Gastrocnemius medialis (tissue), 4 donors: ENCODE data around the gene BCL2. TPM values are rescaled to one million over a fixed set of nuclear protein-coding genes. Genes with fewer than 3 reads are reported as not detected.

Experiments used
- ATAC-seq, 2 donors: fragments of 150-250 bp; one replicate each; pipeline ENCODE4 v1.9.1; 2016
- DNase-seq, 2 donors: peaks; one replicate each; pipeline ENCODE4 v3.0.0-alpha.2; 2019
- H3K27ac ChIP-seq, 4 donors: fragments of 200-600 bp; sonication (generic); 1 replicate in 1 of 4; 2 replicates in 3 of 4; pipeline ENCODE4 v1.5.1; 2016 to 2018; ENCODE audit warnings: mild to moderate bottlenecking in 2 of 4, moderate library complexity in 1 of 4
- H3K27me3 ChIP-seq, 3 donors: fragments of 200-600 bp; sonication (generic) in 2 of 3; 1 replicate in 1 of 3; 2 replicates in 2 of 3; pipeline versions ENCODE4 v1.5.1 to v1.6.0; 2016 to 2019; ENCODE audit warnings: mild to moderate bottlenecking in 1 of 3, moderate library complexity in 1 of 3
- H3K36me3 ChIP-seq, 2 donors: fragments of 200-600 bp; sonication (generic) in 1 of 2; one replicate each; pipeline ENCODE4 v1.5.1; 2017 to 2018
- H3K4me1 ChIP-seq, 2 donors: fragments of 200-600 bp; sonication (generic) in 1 of 2; one replicate each; pipeline ENCODE4 v1.5.1; 2016 to 2017; ENCODE audit warnings: mild to moderate bottlenecking in 2 of 2
- H3K4me3 ChIP-seq, 4 donors: fragments of 200-600 bp; sonication (generic) in 3 of 4; 1 replicate in 1 of 4; 2 replicates in 3 of 4; pipeline ENCODE4 v1.5.1; 2016 to 2019; ENCODE audit warnings: mild to moderate bottlenecking in 2 of 4
- H3K9me3 ChIP-seq, 3 donors: fragments of 200-600 bp; sonication (generic) in 2 of 3; 1 replicate in 1 of 3; 2 replicates in 2 of 3; pipeline ENCODE4 v1.5.1; 2016 to 2019
- POLR2A ChIP-seq, 2 donors: fragments of 450-650 bp; IDR thresholded peaks; one replicate each; pipeline ENCODE4 v1.6.1; 2017; ENCODE audit warnings: antibody characterized with exemption in 2 of 2, mild to moderate bottlenecking in 2 of 2, moderate library complexity in 2 of 2
- in situ Hi-C, 4 donors: fragments of 200-750 bp; cut with MboI; loops; one replicate each; pipeline versions ENCODE4 v1.15.0 to v1.8.0; 2017; ENCODE audit warnings: low sequenced_read_pairs in 4 of 4
- intact Hi-C: fragments of 100-400 bp; cut with DNase I; formaldehyde crosslinking; loops from one replicate; pipeline ENCODE4 v1.15.1; 2023; ENCODE audit warnings: low total_unique reads
- total RNA-seq, 4 donors: library from RNA; depleted of rRNA; stranded (reverse); fragments of >200 nt; gene quantifications; one replicate each; pipeline versions ENCODE4 v1.1.0 to v1.2.3, GENCODE V29; 2016
- TF ChIP-seq, protein P1 (sequence below), 5 experiments: fragments of 450-650 bp in 3 of 5; fragments of 200-600 bp in 2 of 5; sonication (generic) in 2 of 5; IDR thresholded peaks in 4 of 5; conservative IDR thresholded peaks in 1 of 5; 1 replicate in 4 of 5; 2 replicates in 1 of 5; pipeline ENCODE4 v1.5.1; 2016 to 2019; ENCODE audit warnings: antibody characterized with exemption in 5 of 5, mild to moderate bottlenecking in 3 of 5, moderate library complexity in 3 of 5

Gene BCL2
- total RNA-seq, 4 donors from 2014 or later, result 6.2 to 20.4 (median 13.7) TPM

DNA sequence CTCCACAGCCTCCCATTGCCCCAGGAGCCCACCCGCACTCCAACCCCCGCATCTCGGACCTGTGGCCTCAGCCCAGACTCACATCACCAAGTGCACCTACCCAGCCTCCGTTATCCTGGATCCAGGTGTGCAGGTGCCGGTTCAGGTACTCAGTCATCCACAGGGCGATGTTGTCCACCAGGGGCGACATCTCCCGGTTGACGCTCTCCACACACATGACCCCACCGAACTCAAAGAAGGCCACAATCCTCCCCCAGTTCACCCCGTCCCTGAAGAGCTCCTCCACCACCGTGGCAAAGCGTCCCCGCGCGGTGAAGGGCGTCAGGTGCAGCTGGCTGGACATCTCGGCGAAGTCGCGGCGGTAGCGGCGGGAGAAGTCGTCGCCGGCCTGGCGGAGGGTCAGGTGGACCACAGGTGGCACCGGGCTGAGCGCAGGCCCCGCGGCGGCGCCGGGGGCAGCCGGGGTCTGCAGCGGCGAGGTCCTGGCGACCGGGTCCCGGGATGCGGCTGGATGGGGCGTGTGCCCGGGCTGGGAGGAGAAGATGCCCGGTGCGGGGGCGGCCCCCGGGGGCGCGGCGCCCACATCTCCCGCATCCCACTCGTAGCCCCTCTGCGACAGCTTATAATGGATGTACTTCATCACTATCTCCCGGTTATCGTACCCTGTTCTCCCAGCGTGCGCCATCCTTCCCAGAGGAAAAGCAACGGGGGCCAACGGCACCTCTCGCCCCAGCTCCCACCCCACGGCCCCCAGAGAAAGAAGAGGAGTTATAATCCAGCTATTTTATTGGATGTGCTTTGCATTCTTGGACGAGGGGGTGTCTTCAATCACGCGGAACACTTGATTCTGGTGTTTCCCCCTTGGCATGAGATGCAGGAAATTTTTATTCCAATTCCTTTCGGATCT lies 1.3 kb downstream of the BCL2 start:
- Histone ChIP-seq H3K27ac (peak overlapping the region; percentile 51 to 86 (median 78)), H3K36me3 (no peaks in the 10 kb centered on the region), H3K9me3 (no peaks in the 10 kb centered on the region), H3K27me3 (no peaks in the 10 kb centered on the region), H3K4me3 (peak overlapping the region; percentile 60 to 95 (median 80)), H3K4me1 (peaks cover 18 to 46% of the 10 kb centered on the region in 2 donors)
- DNase-seq (peak; percentile 52 to 75), ATAC-seq (peak; percentile 34 to 45)
- TF ChIP-seq, protein P1, sequence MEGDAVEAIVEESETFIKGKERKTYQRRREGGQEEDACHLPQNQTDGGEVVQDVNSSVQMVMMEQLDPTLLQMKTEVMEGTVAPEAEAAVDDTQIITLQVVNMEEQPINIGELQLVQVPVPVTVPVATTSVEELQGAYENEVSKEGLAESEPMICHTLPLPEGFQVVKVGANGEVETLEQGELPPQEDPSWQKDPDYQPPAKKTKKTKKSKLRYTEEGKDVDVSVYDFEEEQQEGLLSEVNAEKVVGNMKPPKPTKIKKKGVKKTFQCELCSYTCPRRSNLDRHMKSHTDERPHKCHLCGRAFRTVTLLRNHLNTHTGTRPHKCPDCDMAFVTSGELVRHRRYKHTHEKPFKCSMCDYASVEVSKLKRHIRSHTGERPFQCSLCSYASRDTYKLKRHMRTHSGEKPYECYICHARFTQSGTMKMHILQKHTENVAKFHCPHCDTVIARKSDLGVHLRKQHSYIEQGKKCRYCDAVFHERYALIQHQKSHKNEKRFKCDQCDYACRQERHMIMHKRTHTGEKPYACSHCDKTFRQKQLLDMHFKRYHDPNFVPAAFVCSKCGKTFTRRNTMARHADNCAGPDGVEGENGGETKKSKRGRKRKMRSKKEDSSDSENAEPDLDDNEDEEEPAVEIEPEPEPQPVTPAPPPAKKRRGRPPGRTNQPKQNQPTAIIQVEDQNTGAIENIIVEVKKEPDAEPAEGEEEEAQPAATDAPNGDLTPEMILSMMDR (IDR thresholded peaks at IDR 0.05 in 4 of 5, conservative IDR thresholded peaks at IDR 0.05 in 1 of 5), result peak; percentile 65 to 80 (median 76)
- TF ChIP-seq POLR2A (IDR thresholded peaks at IDR 0.05), result no peak
- in situ Hi-C loops (loop anchor here in 1 of 4 donors (5.0 to 10.0 kb wide), 2 partner anchors 53 to 186 kb away; no protein-coding TSS in a partner anchor), intact Hi-C loops (loop anchor here (1.0 to 5.0 kb wide), 5 partner anchors 25 to 187 kb away; no protein-coding TSS in a partner anchor)

DNA sequence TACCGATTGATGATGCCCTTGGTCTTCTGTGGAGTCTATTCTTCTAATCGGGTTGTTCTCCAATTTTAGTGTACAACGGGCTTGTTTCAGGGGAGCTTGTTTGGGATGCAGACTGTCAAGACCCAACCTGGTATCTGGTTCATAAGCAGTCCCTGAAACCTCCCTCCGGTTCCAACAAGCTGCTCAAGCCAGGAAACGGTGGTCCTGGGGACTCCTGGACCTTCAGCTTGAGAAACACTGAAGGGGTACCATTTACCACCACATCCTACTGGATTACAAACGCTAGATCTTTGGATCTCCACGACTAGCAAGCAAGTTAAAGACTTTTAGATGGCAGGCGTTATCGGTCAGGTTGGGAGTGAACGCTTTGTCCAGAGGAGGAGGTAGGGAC lies 2.0 kb downstream of the BCL2 start:
- ATAC-seq, result no peak
- H3K4me1 ChIP-seq, result peaks cover 21 to 51% of the 10 kb centered on the region in 2 donors

DNA sequence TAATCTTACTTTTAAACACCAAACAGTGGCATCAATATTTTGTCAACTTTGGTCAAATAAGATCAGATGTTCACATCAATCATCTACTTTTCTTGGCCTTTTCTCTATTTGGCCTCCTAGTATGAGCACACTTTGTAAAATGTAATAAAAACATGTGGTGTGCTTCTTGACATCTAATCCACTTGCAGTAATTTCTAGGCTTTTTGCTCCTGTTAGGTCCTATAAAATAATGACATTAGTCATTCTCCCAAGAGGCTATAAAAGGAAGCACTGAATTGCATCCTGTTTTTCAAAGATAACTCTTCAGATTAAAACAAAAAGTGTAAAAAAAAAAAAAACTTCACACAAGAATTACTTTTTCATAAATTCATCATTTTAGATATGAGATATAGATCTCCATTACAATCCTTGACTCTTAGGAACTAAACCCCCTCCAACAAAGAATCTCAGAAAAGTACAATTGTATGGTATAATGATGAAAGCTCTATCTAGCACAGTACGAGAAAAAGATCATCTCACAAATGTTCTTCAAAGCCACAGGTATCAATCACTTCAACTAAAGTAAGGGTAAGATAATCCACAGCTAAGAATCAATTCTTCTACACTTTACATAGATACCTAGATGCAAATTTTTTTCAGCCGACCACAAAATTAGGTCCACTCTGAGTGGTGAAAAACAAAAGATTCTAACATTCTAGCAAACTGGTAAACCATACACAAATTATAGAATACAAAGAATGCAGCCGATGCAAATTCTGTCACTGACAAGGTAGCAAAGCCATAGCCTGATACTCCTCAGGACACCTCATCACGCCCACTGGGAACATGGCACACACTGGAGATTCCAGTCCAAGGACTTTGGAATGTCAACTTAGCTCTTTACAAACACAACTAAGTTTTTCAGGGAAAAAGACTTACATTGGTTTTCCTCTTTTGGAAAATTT lies 2.7 kb downstream of the BCL2 start:
- in situ Hi-C loops, result loop anchor here in 1 of 4 donors (5.0 to 10.0 kb wide), 2 partner anchors 52 to 185 kb away; no protein-coding TSS in a partner anchor

More for the DNA sequence above, 2.0 kb downstream of the BCL2 start:
- no peak for DNase-seq
- Histone ChIP-seq H3K9me3 (no peaks in the 10 kb centered on the region), H3K27ac (peak overlapping the region; percentile 51 to 86 (median 78)), H3K4me3 (peak overlapping the region; percentile 60 to 95 (median 80)), H3K36me3 (no peaks in the 10 kb centered on the region), H3K27me3 (no peaks in the 10 kb centered on the region)
- intact Hi-C loops (loop anchor here (5.0 kb wide), 1 partner anchor 125 kb away; no protein-coding TSS in a partner anchor), in situ Hi-C loops (loop anchor here in 1 of 4 donors (5.0 to 10.0 kb wide), 2 partner anchors 53 to 185 kb away; no protein-coding TSS in a partner anchor)
- TF ChIP-seq, protein P1 (IDR thresholded peaks at IDR 0.05 in 4 of 5, conservative IDR thresholded peaks at IDR 0.05 in 1 of 5), result no peak
- TF ChIP-seq POLR2A (IDR thresholded peaks at IDR 0.05), result no peak

More for the DNA sequence above, 2.7 kb downstream of the BCL2 start:
- no peak for ATAC-seq
- Histone ChIP-seq H3K27me3 (no peaks in the 10 kb centered on the region), H3K36me3 (no peaks in the 10 kb centered on the region), H3K4me3 (peak overlapping the region in 3 of 4 donors; percentile 60 to 81 (median 79)), H3K4me1 (peaks cover 27 to 47% of the 10 kb centered on the region in 2 donors), H3K9me3 (no peaks in the 10 kb centered on the region), H3K27ac (peak overlapping the region; percentile 51 to 86 (median 78))
- DNase-seq, result no peak
- TF ChIP-seq, protein P1 (IDR thresholded peaks at IDR 0.05 in 4 of 5, conservative IDR thresholded peaks at IDR 0.05 in 1 of 5), result no peak
- no peak for TF ChIP-seq POLR2A (IDR thresholded peaks at IDR 0.05)
- intact Hi-C loops, result loop anchor here (5.0 kb wide), 1 partner anchor 125 kb away; no protein-coding TSS in a partner anchor
